Measurements from ENCODE around the gene CRKL.
"Not testable (repeated sequence)": the region's sequence is repeated elsewhere in the genome, so short reads cannot be mapped to it uniquely, and the experiment has no call there.

The CRKL gene

DNA sequence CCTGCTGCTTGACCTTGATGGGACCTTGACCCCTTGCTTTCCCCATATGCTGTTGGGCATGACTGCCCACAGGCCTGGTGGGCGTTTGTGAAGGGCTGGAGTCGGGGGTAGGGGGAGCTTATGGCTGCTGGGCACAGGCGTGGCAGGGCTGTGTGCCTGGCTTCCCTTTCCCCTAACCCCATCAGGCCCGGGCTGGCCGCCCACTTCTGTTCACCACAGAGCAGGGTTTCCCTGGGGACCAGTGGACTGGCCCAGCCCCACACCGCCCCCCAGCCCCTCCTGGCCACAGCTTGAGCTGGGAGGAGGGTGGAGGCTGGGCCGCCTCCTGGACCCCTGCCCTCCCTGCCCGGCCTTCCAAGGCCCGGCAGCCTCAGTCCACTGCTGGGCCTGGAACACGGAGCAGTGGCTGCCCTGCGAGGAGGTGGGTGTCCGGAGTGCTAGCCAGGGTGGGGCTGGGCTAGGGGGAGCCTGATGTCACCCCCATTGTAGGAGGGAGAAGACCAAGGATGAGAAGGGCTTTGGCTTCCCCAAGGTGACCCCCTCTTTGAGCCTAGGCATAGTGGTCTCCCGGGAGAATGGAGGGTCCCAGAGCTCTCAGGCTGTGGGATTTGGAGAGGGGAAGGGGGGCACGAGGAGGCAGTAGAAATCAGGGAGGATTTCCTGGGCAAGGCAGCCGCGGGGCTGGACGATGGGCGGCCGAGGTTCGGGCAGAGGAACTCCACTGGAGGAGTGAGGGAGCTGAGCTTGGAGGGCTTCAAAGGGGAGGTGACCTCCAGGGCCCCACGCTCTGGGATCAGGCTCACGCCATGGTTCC is 49.9 kb downstream of the CRKL start, which contains the start of gene AIFM3:
Gene AIFM3, plus strand, starts transcription at position 373 of the 814 bp plus-strand sequence. CDS start 690 bp downstream, outside the sequence.
- no peak for DNase-seq (ENCODE audit: low read depth in 2 of 2)

GRCh38 chr22:20967697-20968211 is 50.5 kb downstream of the CRKL start:
- DNase-seq (ENCODE audit: low read depth in 2 of 2): no peak

- no peak for DNase-seq (ENCODE audit: low read depth in 2 of 2)
Observed at GRCh38 chr22:20968281-20968977, 51.2 kb downstream of the CRKL start.

GRCh38 chr22:20970939-20971657 is 53.9 kb downstream of the CRKL start:
- DNase-seq (ENCODE audit: low read depth in 2 of 2): no peak

DNA sequence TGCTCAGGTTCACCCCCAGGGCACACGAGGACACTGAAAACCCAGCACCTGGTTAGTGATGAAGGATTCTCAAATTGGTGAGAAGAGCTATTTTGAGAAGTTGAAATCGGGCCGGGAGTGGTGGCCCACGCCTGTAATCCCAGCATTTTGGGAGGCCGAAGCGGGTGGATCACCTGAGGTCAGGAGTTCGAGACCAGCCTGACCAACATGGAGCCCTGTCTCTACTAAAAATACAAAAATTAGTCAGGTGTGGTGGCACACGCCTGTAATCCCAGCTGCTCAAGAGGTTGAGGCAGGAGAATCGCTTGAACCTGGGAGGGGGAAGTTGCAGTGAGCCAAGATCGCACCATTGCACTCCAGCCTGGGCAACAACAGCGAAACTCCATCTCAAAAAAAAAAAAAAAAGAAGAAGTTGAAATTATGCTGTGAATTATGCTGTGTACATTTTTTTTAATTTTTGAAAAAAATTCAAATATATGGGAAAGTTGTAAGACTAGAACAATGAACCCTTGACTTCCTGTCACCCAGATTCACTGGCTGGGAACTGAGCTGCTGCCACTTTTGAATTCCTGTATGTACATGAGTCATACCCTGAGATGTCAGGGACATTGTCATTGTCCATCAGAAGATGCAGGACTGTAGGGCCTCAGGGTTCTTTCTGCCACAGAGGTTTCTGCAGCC is 54.9 kb downstream of the CRKL start:
- not testable (repeated sequence) for DNase-seq (ENCODE audit: low read depth in 2 of 2)

DNA sequence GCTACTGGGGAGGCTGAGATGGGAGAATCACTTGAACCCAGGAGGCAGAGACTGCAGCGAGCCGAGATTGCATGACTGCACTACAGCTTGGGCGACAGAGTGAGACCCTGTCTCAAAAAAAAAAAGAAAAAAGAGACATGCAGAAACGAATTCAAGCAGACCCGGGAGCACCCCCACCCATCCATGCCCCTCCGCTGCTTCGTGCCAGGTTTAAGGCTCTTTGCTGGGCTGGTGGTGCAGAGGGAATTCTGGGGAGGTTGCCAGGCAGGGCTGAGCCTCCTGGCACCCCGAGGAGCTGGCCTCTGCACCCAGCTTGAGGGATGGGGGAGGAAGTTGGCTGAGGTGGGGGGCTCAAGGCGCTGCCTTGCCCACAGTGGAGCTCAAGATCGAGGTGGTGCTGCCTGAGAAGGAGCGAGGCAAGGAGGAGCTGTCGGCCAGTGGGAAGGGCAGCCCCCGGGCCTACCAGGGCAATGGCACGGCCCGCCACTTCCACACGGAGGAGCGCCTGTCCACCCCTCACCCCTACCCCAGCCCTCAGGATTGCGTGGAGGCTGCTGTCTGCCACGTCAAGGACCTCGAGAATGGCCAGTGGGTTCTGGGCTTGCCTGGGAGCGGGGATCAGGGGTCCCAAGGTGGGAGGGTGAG is 55.8 kb downstream of the CRKL start:
- no peak for DNase-seq (ENCODE audit: low read depth in 2 of 2)

DNA sequence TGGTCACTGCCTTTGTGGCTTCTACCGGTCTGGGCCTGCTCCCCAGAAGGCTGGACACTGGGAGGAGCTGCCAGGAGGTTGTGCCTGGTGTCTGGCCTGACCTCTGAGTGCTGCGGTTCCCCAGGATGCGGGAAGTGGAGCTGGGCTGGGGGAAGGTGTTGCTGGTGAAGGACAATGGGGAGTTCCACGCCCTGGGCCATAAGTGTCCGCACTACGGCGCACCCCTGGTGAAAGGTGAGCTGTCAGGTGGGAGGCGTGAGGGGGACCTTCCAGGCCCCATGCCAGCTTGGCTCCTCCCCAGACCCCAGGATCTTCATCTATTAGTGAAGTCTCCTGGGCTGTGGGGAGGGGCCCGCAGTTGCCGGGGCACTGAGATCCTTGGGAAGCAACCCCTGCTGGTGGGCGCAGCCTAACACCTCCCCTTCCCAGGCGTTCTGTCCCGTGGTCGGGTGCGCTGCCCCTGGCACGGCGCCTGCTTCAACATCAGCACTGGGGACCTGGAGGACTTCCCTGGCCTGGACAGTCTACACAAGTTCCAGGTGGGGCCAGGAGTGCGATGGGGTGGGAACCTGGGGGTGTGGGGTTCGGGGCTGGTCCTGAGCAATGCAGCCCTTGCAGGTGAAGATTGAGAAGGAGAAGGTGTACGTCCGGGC is 56.6 kb downstream of the CRKL start:
- DNase-seq (ENCODE audit: low read depth in 2 of 2): no peak

GRCh38 chr22:20974336-20974955 is 57.2 kb downstream of the CRKL start:
- no peak for DNase-seq (ENCODE audit: low read depth in 2 of 2)

GRCh38 chr22:20975541-20976290 is 58.5 kb downstream of the CRKL start:
- DNase-seq (ENCODE audit: low read depth in 2 of 2): no peak

GRCh38 chr22:20976291-20976877 is 59.2 kb downstream of the CRKL start:
- no peak for DNase-seq (ENCODE audit: low read depth in 2 of 2)

- DNase-seq (ENCODE audit: low read depth in 2 of 2): no peak
Observed at GRCh38 chr22:20977019-20977418, 59.8 kb downstream of the CRKL start.

- no peak for DNase-seq (ENCODE audit: low read depth in 2 of 2)
Observed at GRCh38 chr22:20977516-20978170, 60.4 kb downstream of the CRKL start.

DNA sequence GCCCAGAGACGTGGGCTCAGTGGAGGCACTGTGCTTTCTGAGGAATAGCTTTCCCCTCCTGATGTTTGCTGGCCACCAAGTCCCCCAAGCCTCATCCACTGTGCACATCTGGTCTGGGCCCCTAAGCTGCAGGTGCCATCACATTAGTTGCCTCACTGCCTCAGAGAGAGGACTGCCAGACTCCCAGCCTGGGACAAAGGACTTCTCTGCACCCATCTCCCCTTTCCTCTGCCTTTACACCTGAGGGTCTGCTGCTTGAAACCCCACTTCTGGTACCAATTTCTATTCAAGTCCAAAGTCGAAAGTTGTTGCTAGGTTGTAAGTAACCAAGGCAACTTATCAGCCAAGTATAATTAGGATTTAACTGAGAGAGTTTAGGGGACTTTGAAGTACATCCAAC is 61.2 kb downstream of the CRKL start:
- DNase-seq (ENCODE audit: low read depth in 2 of 2): no peak

- DNase-seq (ENCODE audit: low read depth in 2 of 2): peak; percentile 32 to 37
Observed at GRCh38 chr22:20979243-20979809, 62.1 kb downstream of the CRKL start.

DNA sequence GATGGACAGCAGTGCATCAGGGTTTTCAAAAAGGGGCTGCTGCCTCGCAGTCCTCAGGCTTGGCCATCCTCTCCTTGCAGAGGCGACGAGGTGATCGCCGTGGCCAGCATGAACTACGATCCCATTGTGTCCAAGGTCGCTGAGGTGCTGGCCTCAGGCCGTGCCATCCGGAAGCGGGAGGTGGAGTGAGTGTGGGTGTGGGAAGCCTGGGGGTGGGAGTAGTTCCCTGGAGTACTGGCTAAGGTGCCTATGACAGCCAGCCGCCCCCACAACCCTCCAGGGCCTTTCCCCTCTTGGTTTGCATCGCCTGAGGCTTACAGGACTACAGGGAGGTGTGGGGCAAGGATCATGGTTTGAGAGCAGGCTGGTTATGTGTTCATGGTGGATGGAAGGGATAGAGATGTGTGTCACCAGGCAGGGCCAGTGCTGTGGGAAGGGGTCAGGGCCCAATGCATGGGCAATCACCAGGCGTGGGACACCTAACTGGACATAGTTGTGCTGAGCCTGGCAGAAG is 62.8 kb downstream of the CRKL start:
- no peak for DNase-seq (ENCODE audit: low read depth in 2 of 2)

GRCh38 chr22:20980523-20980922 is 63.3 kb downstream of the CRKL start:
- no peak for DNase-seq (ENCODE audit: low read depth in 2 of 2)

DNA sequence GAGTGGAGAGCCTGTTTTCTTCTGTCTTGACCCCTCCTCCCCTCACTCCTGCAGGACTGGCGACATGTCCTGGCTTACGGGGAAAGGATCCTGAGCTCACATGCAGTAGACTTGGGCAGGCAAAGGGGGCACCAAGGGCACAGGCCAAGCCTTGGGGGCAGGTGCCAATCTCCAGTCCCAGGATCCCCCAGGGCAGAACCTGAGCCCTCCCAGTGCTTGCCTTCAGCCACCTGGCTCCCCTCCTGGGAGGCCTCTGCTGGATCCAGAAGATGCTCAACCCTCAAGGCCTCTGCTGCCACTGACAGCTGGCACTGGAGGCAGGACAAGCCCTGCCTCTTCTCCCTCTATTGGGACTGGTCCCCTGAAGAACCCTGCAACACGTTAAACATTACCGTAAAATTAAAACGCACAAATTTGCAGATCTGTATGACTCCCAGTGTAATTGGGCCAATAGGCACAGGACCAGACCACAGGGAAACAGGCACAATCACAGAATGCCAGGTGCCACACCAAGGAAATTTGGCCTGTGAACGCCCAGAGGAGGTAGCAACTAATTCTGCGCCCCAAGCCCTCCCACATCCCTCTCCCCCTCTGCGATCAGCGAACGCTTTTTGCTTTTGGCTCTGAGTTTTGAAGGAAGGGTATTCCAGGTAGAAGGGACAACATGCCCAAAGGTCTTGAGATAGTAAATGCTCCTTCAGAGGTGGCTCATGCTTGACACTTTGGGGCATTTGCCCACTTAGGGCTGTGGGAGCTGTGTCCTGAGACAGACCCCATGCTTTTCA is 63.9 kb downstream of the CRKL start:
- DNase-seq (ENCODE audit: low read depth in 2 of 2): no peak
